ENCODE data around the gene PKN3.

- TF ChIP-seq CTCF (IDR thresholded peaks at IDR 0.05; ENCODE audit: low read length) (no peak), EZH2 (optimal IDR thresholded peaks at IDR 0.05; ENCODE audit: low read depth, low read length) (no peak), EZH2phosphoT487 (IDR thresholded peaks at IDR 0.05; ENCODE audit: low read length) (no peak)
Observed at GRCh38 chr9:128762671-128763449, 60.6 kb downstream of the PKN3 start.

Measured in MM.1S (cell line).